ENCODE measurements around the gene GALNT14.

The GALNT14 gene

DNA sequence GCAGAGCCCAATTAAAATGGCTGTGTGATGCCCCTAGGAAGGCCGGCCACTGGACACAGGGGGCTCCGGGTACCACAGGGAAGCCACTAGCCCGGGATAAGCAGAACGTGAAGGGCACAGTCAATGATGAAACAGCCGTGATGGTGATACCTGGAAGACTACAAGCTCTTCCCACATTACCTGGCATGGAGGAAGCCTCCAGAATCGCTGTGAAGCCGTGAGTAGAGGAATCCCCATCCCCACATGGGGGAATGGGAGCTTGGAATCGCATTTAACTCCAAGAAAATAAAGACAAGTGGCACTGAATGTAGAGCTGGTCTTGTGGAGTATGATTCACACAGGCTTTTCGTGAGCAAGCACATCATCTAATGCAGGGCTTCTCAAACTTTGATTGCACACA lies 16.1 kb downstream of the GALNT14 start:
- Histone ChIP-seq H2AFZ (ENCODE audit: low read depth) (no peak overlapping the region), H3K27ac (no peak overlapping the region), H3K4me2 (no peak overlapping the region), H3K36me3 (ENCODE audit: insufficient read depth) (no peaks in the 10 kb centered on the region), H4K20me1 (ENCODE audit: insufficient read depth) (no peaks in the 10 kb centered on the region), H3K9ac (no peak overlapping the region), H3K4me1 (ENCODE audit: low read depth, poor library complexity, severe bottlenecking) (no peaks in the 10 kb centered on the region), H3K4me3 (IDR thresholded peaks at IDR 0.05; ENCODE audit: insufficient read depth, low read depth, low read length) (no peak overlapping the region), H3K27me3 (ENCODE audit: insufficient read depth, low read depth) (no peaks in the 10 kb centered on the region), H3K79me2 (ENCODE audit: insufficient read depth, low read depth) (no peaks in the 10 kb centered on the region)
- TF ChIP-seq CTCF (conservative IDR thresholded peaks at IDR 0.05; ENCODE audit: low read depth, low read length): no peak

- no peaks in the 10 kb centered on the region for H3K27me3 ChIP-seq (ENCODE audit: insufficient read depth, low read depth)
- H3K27ac ChIP-seq: no peak overlapping the region
- H3K4me3 ChIP-seq (IDR thresholded peaks at IDR 0.05; ENCODE audit: insufficient read depth, low read depth, low read length): no peak overlapping the region
- H3K9ac ChIP-seq: no peak overlapping the region
- H4K20me1 ChIP-seq (ENCODE audit: insufficient read depth): no peaks in the 10 kb centered on the region
- no peak overlapping the region for H2AFZ ChIP-seq (ENCODE audit: low read depth)
- no peaks in the 10 kb centered on the region for H3K36me3 ChIP-seq (ENCODE audit: insufficient read depth)
- peaks cover 9% of the 10 kb centered on the region for H3K4me1 ChIP-seq (ENCODE audit: low read depth, poor library complexity, severe bottlenecking)
- H3K79me2 ChIP-seq (ENCODE audit: insufficient read depth, low read depth): no peaks in the 10 kb centered on the region
- no peak for TF ChIP-seq CTCF (conservative IDR thresholded peaks at IDR 0.05; ENCODE audit: low read depth, low read length)
- no peak overlapping the region for H3K4me2 ChIP-seq
Measured at GRCh38 chr2:31113765-31114164, 24.5 kb downstream of the GALNT14 start.

- Histone ChIP-seq H3K36me3 (ENCODE audit: insufficient read depth) (no peaks in the 10 kb centered on the region), H3K4me3 (IDR thresholded peaks at IDR 0.05; ENCODE audit: insufficient read depth, low read depth, low read length) (no peak overlapping the region), H4K20me1 (ENCODE audit: insufficient read depth) (no peaks in the 10 kb centered on the region), H3K79me2 (ENCODE audit: insufficient read depth, low read depth) (no peaks in the 10 kb centered on the region), H3K4me2 (no peak overlapping the region), H3K27ac (no peak overlapping the region), H2AFZ (ENCODE audit: low read depth) (no peak overlapping the region), H3K4me1 (ENCODE audit: low read depth, poor library complexity, severe bottlenecking) (peaks cover 9% of the 10 kb centered on the region), H3K27me3 (ENCODE audit: insufficient read depth, low read depth) (no peaks in the 10 kb centered on the region), H3K9ac (no peak overlapping the region)
- TF ChIP-seq CTCF (conservative IDR thresholded peaks at IDR 0.05; ENCODE audit: low read depth, low read length): no peak
Measured at GRCh38 chr2:31112544-31112943, 25.7 kb downstream of the GALNT14 start.

GRCh38 chr2:31110998-31111397 lies 27.2 kb downstream of the GALNT14 start:
- Histone ChIP-seq H3K9ac (no peak overlapping the region), H2AFZ (ENCODE audit: low read depth) (no peak overlapping the region), H3K4me1 (ENCODE audit: low read depth, poor library complexity, severe bottlenecking) (peaks cover 9% of the 10 kb centered on the region), H3K4me2 (no peak overlapping the region), H4K20me1 (ENCODE audit: insufficient read depth) (no peaks in the 10 kb centered on the region), H3K27ac (no peak overlapping the region), H3K36me3 (ENCODE audit: insufficient read depth) (no peaks in the 10 kb centered on the region), H3K79me2 (ENCODE audit: insufficient read depth, low read depth) (no peaks in the 10 kb centered on the region), H3K4me3 (IDR thresholded peaks at IDR 0.05; ENCODE audit: insufficient read depth, low read depth, low read length) (no peak overlapping the region), H3K27me3 (ENCODE audit: insufficient read depth, low read depth) (no peaks in the 10 kb centered on the region)
- TF ChIP-seq CTCF (conservative IDR thresholded peaks at IDR 0.05; ENCODE audit: low read depth, low read length): no peak

Data from KMS-11 (cell line).